ENCODE results near the gene PRLH. TPM values are rescaled to one million over a fixed set of nuclear protein-coding genes. Genes with fewer than 3 reads are reported as not detected.
A peak's percentile ranks its signal among the peaks of the same experiment; 100 is the strongest.

The PRLH gene
- total RNA-seq, 2 experiments from 2014 or later = not detected

- ChIA-PET POLR2A (no interaction called here), CTCF (interaction anchor here (1.3 to 3.1 kb wide), 4 partner anchors 15 to 44 kb away, joined by 6 to 22 read pairs (median 12); no protein-coding TSS in a partner anchor)
- Mint-ChIP-seq H3K27ac (peak overlapping the region; percentile 60), H3K9me3 (peaks cover 20% of the 10 kb centered on the region), H3K4me3 (no peak overlapping the region), H3K4me1 (ENCODE audit: low read depth) (peaks cover 13% of the 10 kb centered on the region), H3K36me3 (peaks cover 6% of the 10 kb centered on the region), H3K27me3 (peaks cover 18% of the 10 kb centered on the region)
- intact Hi-C loops (cut with micrococcal nuclease) = loop anchor here (5.0 kb wide), 2 partner anchors 125 to 405 kb away; no protein-coding TSS in a partner anchor
- DNase-seq = peak; percentile 76
These were observed 9.4 kb upstream of the PRLH start for GRCh38 chr2:237556773-237557632.

- intact Hi-C loops (cut with micrococcal nuclease) = loop anchor here (5.0 kb wide), 2 partner anchors 125 to 405 kb away; no protein-coding TSS in a partner anchor
- Mint-ChIP-seq H3K4me1 (ENCODE audit: low read depth) (peaks cover 13% of the 10 kb centered on the region), H3K36me3 (peaks cover 6% of the 10 kb centered on the region), H3K27me3 (peaks cover 20% of the 10 kb centered on the region), H3K9me3 (peaks cover 20% of the 10 kb centered on the region), H3K27ac (peak overlapping the region; percentile 60), H3K4me3 (no peak overlapping the region)
- ChIA-PET CTCF (interaction anchor here (1.3 to 1.6 kb wide), 2 partner anchors 14 to 45 kb away, joined by 6 to 7 read pairs; no protein-coding TSS in a partner anchor), POLR2A (no interaction called here)
- no peak for DNase-seq
These were observed 8.8 kb upstream of the PRLH start for GRCh38 chr2:237557633-237558015.

- Mint-ChIP-seq H3K36me3 (peaks cover 6% of the 10 kb centered on the region), H3K4me1 (ENCODE audit: low read depth) (peaks cover 13% of the 10 kb centered on the region), H3K27me3 (peaks cover 16% of the 10 kb centered on the region), H3K4me3 (no peak overlapping the region), H3K9me3 (peaks cover 17% of the 10 kb centered on the region), H3K27ac (no peak overlapping the region)
- DNase-seq = no peak
- intact Hi-C loops (cut with micrococcal nuclease) = loop anchor here (5.0 kb wide), 2 partner anchors 127 to 407 kb away; no protein-coding TSS in a partner anchor
- CTCF ChIA-PET = interaction anchor here (1.4 kb wide), 1 partner anchor 47 kb away, joined by 4 read pairs; no protein-coding TSS in a partner anchor
- POLR2A ChIA-PET = no interaction called here
These were observed 7.3 kb upstream of the PRLH start for GRCh38 chr2:237558961-237559641.

GRCh38 chr2:237561221-237561620, 5.2 kb upstream of the PRLH start:
- no peak overlapping the region for H3K27ac Mint-ChIP-seq
- no peak for DNase-seq
- H3K4me3 Mint-ChIP-seq = no peak overlapping the region
- peaks cover 13% of the 10 kb centered on the region for H3K27me3 Mint-ChIP-seq
- intact Hi-C loops (cut with micrococcal nuclease) = no loop called here
- POLR2A ChIA-PET = no interaction called here
- H3K9me3 Mint-ChIP-seq = peaks cover 2% of the 10 kb centered on the region
- H3K4me1 Mint-ChIP-seq (ENCODE audit: low read depth) = peaks cover 13% of the 10 kb centered on the region
- no peaks in the 10 kb centered on the region for H3K36me3 Mint-ChIP-seq
- CTCF ChIA-PET = interaction anchor here (0.9 to 1.7 kb wide), 2 partner anchors 48 to 184 kb away, joined by 3 to 8 read pairs; no protein-coding TSS in a partner anchor

GRCh38 chr2:237563816-237564215, 2.6 kb upstream of the PRLH start:
- no peak for DNase-seq
- H3K4me1 Mint-ChIP-seq (ENCODE audit: low read depth) = no peaks in the 10 kb centered on the region
- H3K27me3 Mint-ChIP-seq = peaks cover 9% of the 10 kb centered on the region
- intact Hi-C loops (cut with micrococcal nuclease) = no loop called here
- no peak overlapping the region for H3K27ac Mint-ChIP-seq
- POLR2A ChIA-PET = no interaction called here
- CTCF ChIA-PET = interaction anchor here (2.2 kb wide), 1 partner anchor 8 kb away, joined by 7 read pairs; no protein-coding TSS in a partner anchor
- no peaks in the 10 kb centered on the region for H3K36me3 Mint-ChIP-seq
- H3K9me3 Mint-ChIP-seq = no peaks in the 10 kb centered on the region
- H3K4me3 Mint-ChIP-seq = no peak overlapping the region

GRCh38 chr2:237564526-237565131, 1.7 kb upstream of the PRLH start:
- POLR2A ChIA-PET = no interaction called here
- Mint-ChIP-seq H3K36me3 (no peaks in the 10 kb centered on the region), H3K27ac (no peak overlapping the region), H3K27me3 (peaks cover 14% of the 10 kb centered on the region), H3K4me3 (no peak overlapping the region), H3K9me3 (peaks cover 3% of the 10 kb centered on the region), H3K4me1 (ENCODE audit: low read depth) (no peaks in the 10 kb centered on the region)
- DNase-seq = no peak
- intact Hi-C loops (cut with micrococcal nuclease) = no loop called here
- CTCF ChIA-PET = no interaction called here

- H3K27me3 Mint-ChIP-seq = peaks cover 12% of the 10 kb centered on the region
- intact Hi-C loops (cut with micrococcal nuclease) = no loop called here
- ChIA-PET POLR2A (no interaction called here), CTCF (no interaction called here)
- no peak overlapping the region for H3K4me3 Mint-ChIP-seq
- peaks cover 3% of the 10 kb centered on the region for H3K9me3 Mint-ChIP-seq
- H3K27ac Mint-ChIP-seq = no peak overlapping the region
- H3K4me1 Mint-ChIP-seq (ENCODE audit: low read depth) = no peaks in the 10 kb centered on the region
- H3K36me3 Mint-ChIP-seq = no peaks in the 10 kb centered on the region
- no peak for DNase-seq
These were observed 400 bp upstream of the PRLH start for GRCh38 chr2:237565974-237566373.

- ChIA-PET CTCF (interaction anchor here (0.9 to 2.4 kb wide), 2 partner anchors 55 to 177 kb away, joined by 3 to 14 read pairs; no protein-coding TSS in a partner anchor), POLR2A (no interaction called here)
- H3K27me3 Mint-ChIP-seq = peaks cover 16% of the 10 kb centered on the region
- no peak overlapping the region for H3K27ac Mint-ChIP-seq
- no peak overlapping the region for H3K4me3 Mint-ChIP-seq
- no peaks in the 10 kb centered on the region for H3K36me3 Mint-ChIP-seq
- H3K4me1 Mint-ChIP-seq (ENCODE audit: low read depth) = no peaks in the 10 kb centered on the region
- no peak for DNase-seq
- H3K9me3 Mint-ChIP-seq = peaks cover 3% of the 10 kb centered on the region
- intact Hi-C loops (cut with micrococcal nuclease) = no loop called here
These were observed 1.1 kb downstream of the PRLH start for GRCh38 chr2:237567276-237568029.

- Mint-ChIP-seq H3K27ac (no peak overlapping the region), H3K9me3 (peaks cover 3% of the 10 kb centered on the region), H3K36me3 (no peaks in the 10 kb centered on the region), H3K4me3 (no peak overlapping the region), H3K27me3 (peaks cover 16% of the 10 kb centered on the region), H3K4me1 (ENCODE audit: low read depth) (no peaks in the 10 kb centered on the region)
- ChIA-PET POLR2A (no interaction called here), CTCF (interaction anchor here (2.4 kb wide), 1 partner anchor 56 kb away, joined by 14 read pairs; no protein-coding TSS in a partner anchor)
- intact Hi-C loops (cut with micrococcal nuclease) = no loop called here
- DNase-seq = no peak
These were observed 1.8 kb downstream of the PRLH start for GRCh38 chr2:237568121-237568660.

- ChIA-PET POLR2A (no interaction called here), CTCF (no interaction called here)
- DNase-seq = no peak
These were observed 2.7 kb downstream of the PRLH start for GRCh38 chr2:237569041-237569440.

GRCh38 chr2:237569896-237570295, 3.5 kb downstream of the PRLH start:
- CTCF ChIA-PET = interaction anchor here (0.6 to 8.5 kb wide), 2 partner anchors 58 to 438 kb away, joined by 5 to 399 read pairs; no protein-coding TSS in a partner anchor
- POLR2A ChIA-PET = no interaction called here
- intact Hi-C loops (cut with micrococcal nuclease) = no loop called here
- no peak overlapping the region for H3K4me3 Mint-ChIP-seq
- H3K36me3 Mint-ChIP-seq = no peaks in the 10 kb centered on the region
- peaks cover 3% of the 10 kb centered on the region for H3K9me3 Mint-ChIP-seq
- no peaks in the 10 kb centered on the region for H3K4me1 Mint-ChIP-seq (ENCODE audit: low read depth)
- H3K27ac Mint-ChIP-seq = no peak overlapping the region
- peaks cover 13% of the 10 kb centered on the region for H3K27me3 Mint-ChIP-seq
- no peak for DNase-seq

More at GRCh38 chr2:237569041-237569440, 2.7 kb downstream of the PRLH start:
- H3K9me3 Mint-ChIP-seq = peaks cover 3% of the 10 kb centered on the region
- H3K27ac Mint-ChIP-seq = no peak overlapping the region
- intact Hi-C loops (cut with micrococcal nuclease) = no loop called here
- no peak overlapping the region for H3K4me3 Mint-ChIP-seq
- H3K4me1 Mint-ChIP-seq (ENCODE audit: low read depth) = no peaks in the 10 kb centered on the region
- H3K27me3 Mint-ChIP-seq = peaks cover 16% of the 10 kb centered on the region
- no peaks in the 10 kb centered on the region for H3K36me3 Mint-ChIP-seq

All from activated CD4-positive, alpha-beta memory T cell treated with anti-CD3 and anti-CD28 coated beads for 36 hours (primary cell).